HG03521 (cell line): ENCODE results near the gene PTMA.

Experiments used
- ATAC-seq: cut with Tn5 transposase; IDR thresholded peaks from one replicate; pipeline ENCODE4 v1.9.1; 2021; ENCODE audit warnings: mild to moderate bottlenecking, moderate library complexity; ENCODE audit not compliant: unreplicated experiment

The PTMA gene

GRCh38 chr2:231674587-231675338 lies 33.6 kb upstream of the PTMA start:
- peak; percentile 32 for ATAC-seq

DNA sequence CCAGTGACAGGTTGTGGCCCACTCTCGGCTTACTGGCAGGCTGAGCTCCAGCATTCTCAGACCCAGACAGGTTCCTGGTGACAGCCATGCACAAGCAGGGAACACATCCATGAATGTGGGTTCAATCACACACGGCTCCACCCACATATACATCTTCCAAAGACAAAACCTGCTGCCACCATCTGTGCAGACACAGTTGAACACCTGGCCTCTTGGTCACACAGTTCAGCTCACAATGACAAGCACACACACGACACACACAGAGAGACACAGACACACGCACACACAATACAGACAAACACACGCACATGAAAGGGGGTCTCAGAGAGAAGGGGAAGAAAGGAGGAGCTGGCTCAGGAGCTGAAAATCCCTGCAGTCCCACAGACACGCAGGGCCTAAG lies 32.1 kb upstream of the PTMA start:
- no peak for ATAC-seq

DNA sequence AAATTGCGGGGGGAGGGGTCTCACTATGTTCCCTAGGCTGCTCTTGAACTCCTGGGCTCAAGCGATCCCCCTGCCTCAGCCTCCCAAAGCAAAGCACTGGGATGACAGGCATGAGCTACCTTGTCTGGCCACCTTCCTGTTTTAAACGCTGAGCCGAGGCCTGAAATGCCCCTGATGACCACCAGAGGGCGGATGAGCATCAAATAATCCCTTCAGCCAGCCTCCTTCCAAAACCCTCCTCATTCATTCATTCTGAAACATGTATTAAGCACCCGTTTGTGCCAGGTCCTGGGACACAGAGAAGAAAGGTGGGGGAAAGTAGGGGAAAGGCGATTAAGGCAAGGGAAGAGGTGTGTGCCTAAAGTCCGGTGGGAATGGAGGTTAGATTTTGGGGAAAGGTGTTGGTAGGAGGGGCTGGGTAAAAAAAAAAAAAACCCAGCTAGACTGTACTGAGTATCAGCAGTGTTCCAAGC lies 30.7 kb upstream of the PTMA start:
- ATAC-seq, result no peak

GRCh38 chr2:231679908-231680284 lies 28.4 kb upstream of the PTMA start:
- no peak for ATAC-seq

- no peak for ATAC-seq
Observed at GRCh38 chr2:231680285-231680991, 27.9 kb upstream of the PTMA start.

- ATAC-seq, result peak; percentile 62
Observed at GRCh38 chr2:231680992-231681852, 27.1 kb upstream of the PTMA start.

DNA sequence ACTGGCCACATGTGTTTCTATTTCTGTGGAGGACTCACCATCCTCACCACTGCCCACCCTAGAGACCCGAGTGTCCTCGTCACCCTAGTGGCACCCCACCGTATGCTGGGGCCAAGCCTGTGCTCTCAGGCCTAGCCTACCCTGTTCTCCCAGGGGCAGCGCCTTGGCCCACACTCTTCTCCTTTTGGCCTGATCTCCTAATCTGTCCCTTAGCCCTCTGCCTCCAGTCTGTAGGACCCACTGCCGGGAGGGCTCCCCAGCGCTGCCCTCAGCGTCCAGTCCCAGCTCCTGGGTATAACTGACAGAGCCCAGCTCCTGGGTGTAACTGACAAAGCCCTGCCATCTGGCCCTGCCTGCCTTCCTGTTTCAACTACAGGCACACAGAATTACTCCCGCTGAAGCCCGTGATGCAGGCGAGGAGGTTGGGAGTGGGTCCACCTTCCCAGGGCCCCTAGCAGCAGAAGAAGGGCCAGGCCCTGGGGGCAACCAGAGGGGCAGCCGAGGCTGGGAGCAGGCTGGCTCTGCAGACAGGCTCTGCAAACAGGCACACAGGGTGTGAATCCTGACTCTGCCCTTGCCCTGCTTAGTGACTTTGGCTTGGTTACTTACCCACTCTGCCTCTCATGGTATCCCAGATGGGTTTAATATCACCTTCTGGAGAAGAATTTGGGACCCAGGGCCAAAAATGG lies 25.6 kb upstream of the PTMA start:
- no peak for ATAC-seq

DNA sequence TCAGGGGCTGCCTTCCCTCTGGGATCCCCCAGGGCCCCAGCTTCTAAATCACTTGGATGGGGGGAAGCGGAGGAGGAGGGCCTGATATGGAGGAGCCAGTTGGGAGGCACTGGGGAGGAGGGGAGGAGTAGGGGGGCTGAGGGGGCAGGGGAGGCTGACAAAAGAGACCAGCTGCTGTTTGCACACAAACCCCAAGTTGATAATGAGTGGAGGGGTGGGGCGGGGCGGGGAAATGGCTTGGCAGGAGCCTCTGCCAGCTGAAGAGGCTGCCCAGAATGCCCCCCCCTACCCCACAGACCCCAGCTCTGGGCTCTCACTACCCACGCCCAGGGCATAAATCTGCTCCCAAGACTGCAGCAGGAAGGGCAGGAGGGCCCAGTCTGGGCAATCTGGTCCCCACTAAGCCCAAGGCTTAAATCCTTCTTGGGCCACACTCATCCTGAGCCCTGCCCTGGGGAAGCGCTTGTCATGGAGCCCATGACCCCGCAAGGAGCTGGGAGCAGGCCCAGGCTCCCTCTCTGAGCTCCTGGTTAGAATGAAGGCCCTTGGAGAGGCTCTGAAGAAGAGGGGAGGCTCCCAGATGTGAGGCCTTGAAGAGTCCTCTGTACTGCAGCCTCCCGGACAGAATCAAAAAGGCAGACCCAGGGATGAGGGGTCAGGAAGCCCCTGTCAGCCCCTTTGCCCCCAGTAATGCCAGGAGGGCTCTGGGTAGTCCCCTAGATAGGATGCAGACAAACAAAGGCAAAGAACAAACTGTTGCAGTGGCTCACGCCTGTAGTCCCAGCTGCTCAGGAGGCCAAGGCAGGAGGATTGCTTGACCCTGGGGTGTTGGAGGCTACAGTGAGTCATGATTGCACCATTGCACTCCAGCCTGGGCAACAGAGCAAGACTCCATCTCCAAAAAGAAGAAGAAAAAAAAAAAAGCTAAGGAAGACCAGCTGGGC lies 24.8 kb upstream of the PTMA start:
- ATAC-seq, result no peak

DNA sequence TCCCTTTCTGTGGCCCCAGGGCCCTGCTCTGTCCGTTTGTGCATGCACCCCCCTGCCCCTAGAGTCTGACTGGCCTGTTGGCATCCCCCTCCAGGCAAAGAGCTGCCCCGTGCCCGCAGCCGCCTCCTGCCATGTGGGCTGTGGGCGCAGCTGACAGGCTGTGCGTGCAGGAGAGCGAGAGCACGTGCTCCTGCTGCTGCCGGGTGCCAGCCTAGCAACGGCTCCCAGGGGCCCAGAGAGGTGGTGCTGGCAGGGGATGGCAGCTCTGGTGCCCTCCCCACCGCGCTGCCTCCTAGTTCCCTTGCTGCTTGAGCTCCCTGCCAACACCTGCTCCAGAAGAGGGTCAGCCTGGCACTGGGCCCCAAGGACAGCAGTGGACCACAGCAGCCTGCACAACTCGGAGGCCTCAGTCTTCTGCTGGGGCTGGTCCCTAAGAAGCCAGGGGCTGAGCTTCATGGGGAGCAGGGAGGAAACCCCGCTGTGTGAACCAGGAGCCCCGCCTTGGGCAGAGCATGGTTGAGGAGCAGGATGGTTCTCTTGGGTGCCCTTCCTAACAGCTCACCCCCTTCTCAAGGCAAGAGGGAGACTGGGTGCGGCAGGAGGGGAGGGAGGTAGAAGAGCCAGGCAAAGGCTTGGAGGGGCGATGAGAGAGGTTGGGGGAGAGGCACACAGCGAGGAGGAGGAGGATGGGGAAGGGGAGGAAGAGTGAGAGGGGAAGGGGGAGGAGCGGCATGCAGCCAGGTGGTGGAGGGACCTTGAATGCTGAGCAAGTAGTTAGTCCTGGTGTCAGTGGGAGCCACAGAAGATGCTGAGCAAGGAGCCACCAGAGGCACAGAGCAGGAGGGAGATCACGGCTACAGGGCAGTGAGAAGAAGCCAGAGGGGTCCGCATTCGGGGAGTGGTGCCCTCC lies 23.8 kb upstream of the PTMA start:
- ATAC-seq, result no peak

- no peak for ATAC-seq
Observed at GRCh38 chr2:231685349-231686191, 22.8 kb upstream of the PTMA start.

- no peak for ATAC-seq
Observed at GRCh38 chr2:231686192-231687100, 21.9 kb upstream of the PTMA start.

GRCh38 chr2:231687133-231687852 lies 21.0 kb upstream of the PTMA start:
- no peak for ATAC-seq

- no peak for ATAC-seq
Observed at GRCh38 chr2:231687961-231688360, 20.4 kb upstream of the PTMA start.

DNA sequence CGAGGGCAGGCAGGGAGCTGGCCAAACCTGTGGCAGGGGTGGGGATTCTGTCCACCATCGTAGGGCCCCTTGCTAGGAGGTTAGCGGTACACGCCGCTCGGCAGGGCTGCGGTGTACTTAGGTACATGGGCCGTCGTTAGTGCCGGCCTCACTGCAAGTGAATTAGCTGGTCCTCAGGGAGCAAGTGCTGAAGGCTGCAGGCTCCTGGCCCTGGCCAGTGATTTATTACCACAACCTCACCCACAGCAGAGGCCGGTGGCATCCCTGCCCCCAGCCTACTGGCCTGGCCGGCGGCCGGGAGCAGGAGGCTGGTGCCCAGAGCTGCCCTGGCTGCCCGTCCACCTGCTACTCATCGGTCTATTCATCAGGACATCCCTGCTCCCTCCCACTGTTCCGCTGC lies 19.6 kb upstream of the PTMA start:
- no peak for ATAC-seq

- no peak for ATAC-seq
Observed at GRCh38 chr2:231689124-231689893, 19.0 kb upstream of the PTMA start.
